ENCODE data around the gene MBD2.

Gene MBD2

GRCh38 chr18:54155412-54155811 lies 69.1 kb downstream of the MBD2 start:
- no peaks in the 10 kb centered on the region for H3K27me3 ChIP-seq (replicated peaks in 2 of 5; ENCODE audit: control insufficient read depth in 4 of 5, insufficient read depth in 5 of 5, low read length in 4 of 5)
- WGBS (ENCODE audit: insufficient coverage): no CpG with 5 or more reads among the region's 3 CpGs
- no peak for DNase-seq
- H3K9me3 ChIP-seq (ENCODE audit: control extremely low read depth in 1 of 5, control insufficient read depth in 4 of 5, insufficient read depth in 2 of 5, low read depth in 1 of 5, low read length in 4 of 5): no peaks in the 10 kb centered on the region
- CTCF ChIA-PET: no interaction called here
- POLR2A ChIA-PET: no interaction called here
- peaks cover 28 to 64% (median 44%) of the 10 kb centered on the region in 4 experiments for H3K36me3 ChIP-seq (ENCODE audit: control insufficient read depth in 4 of 4, insufficient read depth in 4 of 4, low read length in 3 of 4)
- H3K27ac ChIP-seq (ENCODE audit: insufficient read depth in 1 of 2, low read depth in 1 of 2, low read length in 2 of 2, poor library complexity in 1 of 2, severe bottlenecking in 2 of 2): no peak overlapping the region
- H3K4me3 ChIP-seq (ENCODE audit: control insufficient read depth in 1 of 7, extremely low read depth in 1 of 7, insufficient read depth in 4 of 7, low read depth in 2 of 7, low read length in 6 of 7): no peak overlapping the region
- H3K4me1 ChIP-seq (ENCODE audit: control extremely low read depth in 1 of 4, control insufficient read depth in 4 of 4, insufficient read depth in 4 of 4, low read length in 3 of 4): no peaks in the 10 kb centered on the region

GRCh38 chr18:54154231-54154630 lies 70.2 kb downstream of the MBD2 start:
- 88% methylated on average over 1 of the region's 4 CpGs for WGBS (ENCODE audit: insufficient coverage)
- ChIA-PET CTCF (no interaction called here), POLR2A (no interaction called here)
- Histone ChIP-seq H3K36me3 (ENCODE audit: control insufficient read depth in 4 of 4, insufficient read depth in 4 of 4, low read length in 3 of 4) (peaks cover 23 to 53% (median 35%) of the 10 kb centered on the region in 4 experiments), H3K4me1 (ENCODE audit: control extremely low read depth in 1 of 4, control insufficient read depth in 4 of 4, insufficient read depth in 4 of 4, low read length in 3 of 4) (no peaks in the 10 kb centered on the region), H3K4me3 (ENCODE audit: control insufficient read depth in 1 of 7, extremely low read depth in 1 of 7, insufficient read depth in 4 of 7, low read depth in 2 of 7, low read length in 6 of 7) (no peak overlapping the region), H3K27ac (ENCODE audit: insufficient read depth in 1 of 2, low read depth in 1 of 2, low read length in 2 of 2, poor library complexity in 1 of 2, severe bottlenecking in 2 of 2) (no peak overlapping the region), H3K9me3 (ENCODE audit: control extremely low read depth in 1 of 5, control insufficient read depth in 4 of 5, insufficient read depth in 2 of 5, low read depth in 1 of 5, low read length in 4 of 5) (no peaks in the 10 kb centered on the region), H3K27me3 (replicated peaks in 2 of 5; ENCODE audit: control insufficient read depth in 4 of 5, insufficient read depth in 5 of 5, low read length in 4 of 5) (no peaks in the 10 kb centered on the region)
- DNase-seq: no peak

DNA sequence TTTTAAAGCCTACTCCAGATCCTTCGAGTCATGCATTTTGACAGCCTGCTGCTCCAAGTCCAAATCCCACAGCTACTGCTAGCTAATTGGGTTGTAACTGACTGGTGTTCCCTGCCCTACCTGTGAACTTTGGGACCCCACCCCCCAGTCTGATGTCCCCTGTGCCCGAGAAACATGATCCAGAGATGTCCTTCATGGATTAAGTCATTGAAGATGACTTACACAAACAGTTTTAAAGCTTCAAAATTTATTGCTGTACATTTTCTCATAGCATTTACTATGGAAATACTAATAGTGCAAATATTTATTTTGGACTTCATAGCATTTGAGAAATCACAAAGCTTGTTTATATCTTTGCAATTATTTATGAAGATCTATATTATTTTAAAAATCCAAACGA lies 73.1 kb downstream of the MBD2 start:
- POLR2A ChIA-PET: interaction anchor here (0.6 kb wide), 1 partner anchor 61 kb away, joined by 3 read pairs; no protein-coding TSS in a partner anchor
- Histone ChIP-seq H3K4me1 (ENCODE audit: control extremely low read depth in 1 of 4, control insufficient read depth in 4 of 4, insufficient read depth in 4 of 4, low read length in 3 of 4) (no peaks in the 10 kb centered on the region), H3K27me3 (replicated peaks in 2 of 5; ENCODE audit: control insufficient read depth in 4 of 5, insufficient read depth in 5 of 5, low read length in 4 of 5) (no peaks in the 10 kb centered on the region), H3K36me3 (ENCODE audit: control insufficient read depth in 4 of 4, insufficient read depth in 4 of 4, low read length in 3 of 4) (peaks cover 16 to 28% (median 18%) of the 10 kb centered on the region in 4 experiments), H3K4me3 (ENCODE audit: control insufficient read depth in 1 of 7, extremely low read depth in 1 of 7, insufficient read depth in 4 of 7, low read depth in 2 of 7, low read length in 6 of 7) (no peak overlapping the region), H3K27ac (ENCODE audit: insufficient read depth in 1 of 2, low read depth in 1 of 2, low read length in 2 of 2, poor library complexity in 1 of 2, severe bottlenecking in 2 of 2) (no peak overlapping the region), H3K9me3 (ENCODE audit: control extremely low read depth in 1 of 5, control insufficient read depth in 4 of 5, insufficient read depth in 2 of 5, low read depth in 1 of 5, low read length in 4 of 5) (no peaks in the 10 kb centered on the region)
- 100% methylated on average over 3 of the region's 3 CpGs for WGBS (ENCODE audit: insufficient coverage)
- DNase-seq: no peak
- CTCF ChIA-PET: interaction anchor here (0.9 to 1.8 kb wide), 2 partner anchors 11 to 12 kb away, joined by 3 read pairs; no protein-coding TSS in a partner anchor

DNA sequence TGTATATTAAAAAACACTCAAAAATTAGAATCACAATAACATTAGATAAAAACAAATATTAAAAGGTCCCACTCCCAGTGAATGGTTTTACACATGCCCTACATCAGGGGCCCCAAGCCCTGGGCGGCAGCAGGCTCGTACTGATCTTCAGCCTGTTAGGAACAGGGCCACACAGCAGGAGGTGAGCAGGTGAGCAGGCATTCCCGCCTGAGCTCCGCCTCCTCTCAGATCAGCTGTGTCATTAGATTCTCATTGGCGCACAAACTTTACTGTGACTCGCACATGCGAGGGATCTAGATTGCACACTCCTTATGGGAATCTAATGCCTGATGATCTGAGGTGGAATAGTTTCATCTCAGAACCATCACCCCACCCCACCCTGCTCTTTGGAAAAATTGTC lies 74.2 kb downstream of the MBD2 start:
- no peaks in the 10 kb centered on the region for H3K9me3 ChIP-seq (ENCODE audit: control extremely low read depth in 1 of 5, control insufficient read depth in 4 of 5, insufficient read depth in 2 of 5, low read depth in 1 of 5, low read length in 4 of 5)
- no peak overlapping the region for H3K4me3 ChIP-seq (ENCODE audit: control insufficient read depth in 1 of 7, extremely low read depth in 1 of 7, insufficient read depth in 4 of 7, low read depth in 2 of 7, low read length in 6 of 7)
- POLR2A ChIA-PET: no interaction called here
- no peaks in the 10 kb centered on the region for H3K27me3 ChIP-seq (replicated peaks in 2 of 5; ENCODE audit: control insufficient read depth in 4 of 5, insufficient read depth in 5 of 5, low read length in 4 of 5)
- peaks cover 12 to 22% (median 15%) of the 10 kb centered on the region in 4 experiments for H3K36me3 ChIP-seq (ENCODE audit: control insufficient read depth in 4 of 4, insufficient read depth in 4 of 4, low read length in 3 of 4)
- H3K27ac ChIP-seq (ENCODE audit: insufficient read depth in 1 of 2, low read depth in 1 of 2, low read length in 2 of 2, poor library complexity in 1 of 2, severe bottlenecking in 2 of 2): no peak overlapping the region
- DNase-seq: no peak
- no peaks in the 10 kb centered on the region for H3K4me1 ChIP-seq (ENCODE audit: control extremely low read depth in 1 of 4, control insufficient read depth in 4 of 4, insufficient read depth in 4 of 4, low read length in 3 of 4)
- 100% methylated on average over 4 of the region's 7 CpGs for WGBS (ENCODE audit: insufficient coverage)
- CTCF ChIA-PET: interaction anchor here (1.8 kb wide), 1 partner anchor 12 kb away, joined by 3 read pairs; no protein-coding TSS in a partner anchor

DNA sequence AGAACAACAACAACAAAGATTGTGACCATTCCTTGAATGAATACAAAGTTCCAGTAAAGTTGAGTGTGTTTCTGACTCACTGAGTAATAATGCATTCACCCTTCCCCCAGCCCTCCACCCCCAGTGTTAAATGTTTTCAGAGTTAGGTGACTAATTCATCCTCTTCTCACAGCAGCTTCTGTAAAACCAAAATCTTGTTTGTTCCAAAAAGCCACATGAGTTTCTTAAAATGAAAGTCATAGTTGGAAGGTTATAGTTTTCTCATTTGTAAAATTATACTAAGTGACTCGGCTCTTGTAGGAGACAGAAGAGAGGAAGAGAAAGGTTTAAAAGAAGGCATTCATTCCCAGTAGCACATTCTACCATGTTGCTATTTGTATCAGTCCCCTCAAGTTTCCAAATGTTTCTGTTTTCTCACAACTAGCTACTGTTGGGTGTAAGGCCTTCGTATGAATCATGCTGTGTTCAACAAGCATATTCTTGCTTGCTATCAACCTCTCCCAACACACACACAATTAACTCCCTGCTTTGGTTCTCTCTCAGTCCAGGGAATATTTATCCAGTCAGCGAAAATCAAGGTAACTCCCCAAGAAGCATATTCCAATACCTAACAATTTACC lies 75.3 kb downstream of the MBD2 start:
- no peak overlapping the region for H3K27ac ChIP-seq (ENCODE audit: insufficient read depth in 1 of 2, low read depth in 1 of 2, low read length in 2 of 2, poor library complexity in 1 of 2, severe bottlenecking in 2 of 2)
- DNase-seq: peak in 2 of 3 donors; percentile 25 to 27
- H3K4me3 ChIP-seq (ENCODE audit: control insufficient read depth in 1 of 7, extremely low read depth in 1 of 7, insufficient read depth in 4 of 7, low read depth in 2 of 7, low read length in 6 of 7): no peak overlapping the region
- ChIA-PET CTCF (interaction anchor here (0.8 kb wide), 1 partner anchor 18 kb away, joined by 3 read pairs; no protein-coding TSS in a partner anchor), POLR2A (no interaction called here)
- no peaks in the 10 kb centered on the region for H3K4me1 ChIP-seq (ENCODE audit: control extremely low read depth in 1 of 4, control insufficient read depth in 4 of 4, insufficient read depth in 4 of 4, low read length in 3 of 4)
- H3K27me3 ChIP-seq (replicated peaks in 2 of 5; ENCODE audit: control insufficient read depth in 4 of 5, insufficient read depth in 5 of 5, low read length in 4 of 5): no peaks in the 10 kb centered on the region
- H3K9me3 ChIP-seq (ENCODE audit: control extremely low read depth in 1 of 5, control insufficient read depth in 4 of 5, insufficient read depth in 2 of 5, low read depth in 1 of 5, low read length in 4 of 5): no peaks in the 10 kb centered on the region
- H3K36me3 ChIP-seq (ENCODE audit: control insufficient read depth in 4 of 4, insufficient read depth in 4 of 4, low read length in 3 of 4): peaks cover 9 to 18% (median 12%) of the 10 kb centered on the region in 4 experiments
- 100% methylated on average over 2 of the region's 3 CpGs for WGBS (ENCODE audit: insufficient coverage)

- no peak overlapping the region for H3K4me3 ChIP-seq (ENCODE audit: control insufficient read depth in 1 of 7, extremely low read depth in 1 of 7, insufficient read depth in 4 of 7, low read depth in 2 of 7, low read length in 6 of 7)
- H3K27ac ChIP-seq (ENCODE audit: insufficient read depth in 1 of 2, low read depth in 1 of 2, low read length in 2 of 2, poor library complexity in 1 of 2, severe bottlenecking in 2 of 2): no peak overlapping the region
- CTCF ChIA-PET: interaction anchor here (0.8 kb wide), 1 partner anchor 17 kb away, joined by 3 read pairs; no protein-coding TSS in a partner anchor
- WGBS (ENCODE audit: insufficient coverage): 97% methylated on average over 3 of the region's 4 CpGs
- no peaks in the 10 kb centered on the region for H3K9me3 ChIP-seq (ENCODE audit: control extremely low read depth in 1 of 5, control insufficient read depth in 4 of 5, insufficient read depth in 2 of 5, low read depth in 1 of 5, low read length in 4 of 5)
- DNase-seq: no peak
- POLR2A ChIA-PET: no interaction called here
- H3K36me3 ChIP-seq (ENCODE audit: control insufficient read depth in 4 of 4, insufficient read depth in 4 of 4, low read length in 3 of 4): peaks cover 6 to 13% (median 9%) of the 10 kb centered on the region in 4 experiments
- no peaks in the 10 kb centered on the region for H3K27me3 ChIP-seq (replicated peaks in 2 of 5; ENCODE audit: control insufficient read depth in 4 of 5, insufficient read depth in 5 of 5, low read length in 4 of 5)
- no peaks in the 10 kb centered on the region for H3K4me1 ChIP-seq (ENCODE audit: control extremely low read depth in 1 of 4, control insufficient read depth in 4 of 4, insufficient read depth in 4 of 4, low read length in 3 of 4)
Observed at GRCh38 chr18:54148678-54149077, 75.8 kb downstream of the MBD2 start.

DNA sequence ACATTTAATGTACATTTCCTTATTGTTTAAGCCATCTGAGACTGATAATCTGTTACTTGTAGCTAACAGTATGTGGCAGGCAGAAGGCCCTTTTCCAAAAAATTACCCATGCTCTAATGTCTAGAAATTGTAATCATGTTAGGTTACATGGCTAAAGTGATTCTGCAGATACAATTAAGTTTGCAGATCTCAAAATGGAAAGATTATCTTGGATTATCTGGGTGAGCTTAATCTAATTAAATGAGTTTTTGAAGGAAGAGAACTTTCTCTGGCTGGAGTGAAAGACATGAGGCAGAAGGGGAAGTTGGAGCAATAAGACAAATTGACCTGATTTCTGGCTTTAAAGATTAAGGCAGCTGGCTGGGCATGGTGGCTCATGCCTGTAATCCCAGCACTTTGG lies 76.3 kb downstream of the MBD2 start:
- CTCF ChIA-PET: no interaction called here

More for the DNA sequence above, 76.3 kb downstream of the MBD2 start:
- Histone ChIP-seq H3K9me3 (ENCODE audit: control extremely low read depth in 1 of 5, control insufficient read depth in 4 of 5, insufficient read depth in 2 of 5, low read depth in 1 of 5, low read length in 4 of 5) (no peaks in the 10 kb centered on the region), H3K4me3 (ENCODE audit: control insufficient read depth in 1 of 7, extremely low read depth in 1 of 7, insufficient read depth in 4 of 7, low read depth in 2 of 7, low read length in 6 of 7) (no peak overlapping the region), H3K4me1 (ENCODE audit: control extremely low read depth in 1 of 4, control insufficient read depth in 4 of 4, insufficient read depth in 4 of 4, low read length in 3 of 4) (no peaks in the 10 kb centered on the region), H3K36me3 (ENCODE audit: control insufficient read depth in 4 of 4, insufficient read depth in 4 of 4, low read length in 3 of 4) (peaks cover 3 to 7% (median 5%) of the 10 kb centered on the region in 4 experiments), H3K27me3 (replicated peaks in 2 of 5; ENCODE audit: control insufficient read depth in 4 of 5, insufficient read depth in 5 of 5, low read length in 4 of 5) (no peaks in the 10 kb centered on the region), H3K27ac (ENCODE audit: insufficient read depth in 1 of 2, low read depth in 1 of 2, low read length in 2 of 2, poor library complexity in 1 of 2, severe bottlenecking in 2 of 2) (no peak overlapping the region)
- POLR2A ChIA-PET: no interaction called here
- no peak for DNase-seq

Measured in common myeloid progenitor, CD34-positive (primary cell).